ENCODE results near the gene MZF1.

MZF1 gene

GRCh38 chr19:58556622-58557220 is 16.4 kb downstream of the MZF1 start:
- CTCF ChIA-PET, result interaction anchor here (0.9 to 1.5 kb wide), 3 partner anchors 37 to 43 kb away, joined by 4 to 7 read pairs (median 5); partner anchors contain the start of gene ZBTB45
- TF ChIP-seq CTCF (IDR thresholded peaks at IDR 0.05; ENCODE audit: insufficient read depth, low read length, missing control alignments), result no peak
- no peak for DNase-seq (ENCODE audit: low read depth, low spot score)
- peak overlapping the region; percentile 97 for H3K4me3 ChIP-seq (ENCODE audit: low read depth, low read length)
- POLR2A ChIA-PET, result interaction anchor here (0.7 to 2.2 kb wide), 3 partner anchors 9 to 37 kb away, joined by 3 to 5 read pairs (median 3); no protein-coding TSS in a partner anchor

- no peak for DNase-seq (ENCODE audit: low read depth, low spot score)
- peak overlapping the region; percentile 97 for H3K4me3 ChIP-seq (ENCODE audit: low read depth, low read length)
- POLR2A ChIA-PET, result interaction anchor here (3.4 to 3.5 kb wide), 2 partner anchors 11 to 36 kb away, joined by 27 to 81 read pairs; partner anchors contain the start of genes TRIM28 and ZBTB45
- CTCF ChIA-PET, result interaction anchor here (3.1 to 3.7 kb wide), 2 partner anchors 12 to 36 kb away, joined by 22 to 37 read pairs; partner anchors contain the start of genes TRIM28 and ZBTB45
- TF ChIP-seq CTCF (IDR thresholded peaks at IDR 0.05; ENCODE audit: insufficient read depth, low read length, missing control alignments), result no peak
Measured at GRCh38 chr19:58555920-58556621, 17.1 kb downstream of the MZF1 start.

- ChIA-PET CTCF (interaction anchor here (3.1 to 3.7 kb wide), 2 partner anchors 11 to 35 kb away, joined by 22 to 37 read pairs; partner anchors contain the start of genes TRIM28 and ZBTB45), POLR2A (interaction anchor here (3.4 to 3.5 kb wide), 2 partner anchors 10 to 36 kb away, joined by 27 to 81 read pairs; partner anchors contain the start of genes TRIM28 and ZBTB45)
- DNase-seq (ENCODE audit: low read depth, low spot score), result no peak
- TF ChIP-seq CTCF (IDR thresholded peaks at IDR 0.05; ENCODE audit: insufficient read depth, low read length, missing control alignments), result no peak
- peak overlapping the region; percentile 81 for H3K4me3 ChIP-seq (ENCODE audit: low read depth, low read length)
Measured at GRCh38 chr19:58555369-58555885, 17.7 kb downstream of the MZF1 start.

- no peak for DNase-seq (ENCODE audit: low read depth, low spot score)
- TF ChIP-seq CTCF (IDR thresholded peaks at IDR 0.05; ENCODE audit: insufficient read depth, low read length, missing control alignments), result no peak
- H3K4me3 ChIP-seq (ENCODE audit: low read depth, low read length), result peak within 1 kb of the TSS; percentile 81
- ChIA-PET POLR2A (interaction anchor here (0.6 to 3.5 kb wide), 4 partner anchors 10 to 86 kb away, joined by 3 to 81 read pairs (median 16); partner anchors contain the start of genes TRIM28 and ZBTB45), CTCF (interaction anchor here (3.1 to 3.7 kb wide), 2 partner anchors 10 to 35 kb away, joined by 22 to 37 read pairs; partner anchors contain the start of genes TRIM28 and ZBTB45)
Measured at GRCh38 chr19:58554494-58555368, 18.4 kb downstream of the MZF1 start, which contains the start of gene CHMP2A. Gene CHMP2A (minus strand): TSS chr19:58555105. CDS start chr19:58554212, 893 bp downstream.

GRCh38 chr19:58553799-58554493 is 19.2 kb downstream of the MZF1 start:
- CTCF ChIA-PET, result interaction anchor here (0.8 to 3.7 kb wide), 4 partner anchors 10 to 1200 kb away, joined by 3 to 37 read pairs (median 12); partner anchors contain the start of genes TRIM28 and ZBTB45
- POLR2A ChIA-PET, result interaction anchor here (1.4 to 3.5 kb wide), 3 partner anchors 9 to 86 kb away, joined by 3 to 81 read pairs (median 27); partner anchors contain the start of genes TRIM28 and ZBTB45
- TF ChIP-seq CTCF (IDR thresholded peaks at IDR 0.05; ENCODE audit: insufficient read depth, low read length, missing control alignments), result no peak
- DNase-seq (ENCODE audit: low read depth, low spot score), result no peak
- H3K4me3 ChIP-seq (ENCODE audit: low read depth, low read length), result peak overlapping the region; percentile 81
